Right lung (tissue), 5 donors: ENCODE results near the gene ZNF664. TPM values are rescaled to one million over a fixed set of nuclear protein-coding genes. Genes with fewer than 3 reads are reported as not detected.

Experiments
- DNase-seq, 2 donors: peaks; one replicate each; pipeline ENCODE4 v3.0.0-alpha.2; 2013
- polyA plus RNA-seq, 5 donors: library from polyadenylated mRNA; unstranded; fragments of 120-200 nt; gene quantifications; one replicate each; pipeline versions ENCODE4 v1.2.1 to v1.2.3, GENCODE V29; 2013; ENCODE audit warnings: inconsistent platforms in 1 of 5, low replicate concordance in 1 of 5; ENCODE audit not compliant: insufficient read length in 5 of 5, insufficient read depth in 1 of 5

The ZNF664 gene
- polyA plus RNA-seq, 5 donors: 113 to 161 (median 151) TPM

- no peak for DNase-seq
These were observed 55.5 kb downstream of the ZNF664 start for GRCh38 chr12:124028555-124028925.

- no peak for DNase-seq
These were observed 57.0 kb downstream of the ZNF664 start for GRCh38 chr12:124030008-124030407.

GRCh38 chr12:124030510-124030909 lies 57.5 kb downstream of the ZNF664 start:
- no peak for DNase-seq

GRCh38 chr12:124031058-124031457 lies 58.0 kb downstream of the ZNF664 start:
- no peak for DNase-seq

- peak in 1 of 2 donors; percentile 59 for DNase-seq
These were observed 59.4 kb downstream of the ZNF664 start for GRCh38 chr12:124032265-124032886.

GRCh38 chr12:124033859-124034258 lies 60.8 kb downstream of the ZNF664 start:
- no peak for DNase-seq

- DNase-seq: no peak
These were observed 61.3 kb downstream of the ZNF664 start for GRCh38 chr12:124034297-124034696.

GRCh38 chr12:124035163-124035562 lies 62.1 kb downstream of the ZNF664 start:
- no peak for DNase-seq

GRCh38 chr12:124036171-124036598 lies 63.2 kb downstream of the ZNF664 start:
- no peak for DNase-seq

GRCh38 chr12:124036657-124037109 lies 63.7 kb downstream of the ZNF664 start:
- no peak for DNase-seq

- DNase-seq: no peak
These were observed 64.3 kb downstream of the ZNF664 start for GRCh38 chr12:124037331-124037730.

GRCh38 chr12:124039276-124039675 lies 66.3 kb downstream of the ZNF664 start:
- DNase-seq: no peak

GRCh38 chr12:124040291-124040690 lies 67.3 kb downstream of the ZNF664 start:
- no peak for DNase-seq

- DNase-seq: no peak
These were observed 67.7 kb downstream of the ZNF664 start for GRCh38 chr12:124040737-124041136.

- no peak for DNase-seq
These were observed 68.9 kb downstream of the ZNF664 start for GRCh38 chr12:124041907-124042306.

- DNase-seq: no peak
These were observed 71.0 kb downstream of the ZNF664 start for GRCh38 chr12:124044021-124044420.

- peak in 1 of 2 donors; percentile 28 for DNase-seq
These were observed 71.8 kb downstream of the ZNF664 start for GRCh38 chr12:124044809-124045321.

GRCh38 chr12:124045671-124046455 lies 72.8 kb downstream of the ZNF664 start:
- DNase-seq: no peak

GRCh38 chr12:124046456-124046740 lies 73.4 kb downstream of the ZNF664 start:
- DNase-seq: no peak

- DNase-seq: no peak
These were observed 74.1 kb downstream of the ZNF664 start for GRCh38 chr12:124047045-124047566.

- DNase-seq: no peak
These were observed 76.6 kb downstream of the ZNF664 start for GRCh38 chr12:124049451-124050094.

GRCh38 chr12:124053851-124054250 lies 80.8 kb downstream of the ZNF664 start:
- DNase-seq: peak; percentile 69 to 78

GRCh38 chr12:124055066-124055465 lies 82.1 kb downstream of the ZNF664 start:
- DNase-seq: no peak
